SK-N-SH (cell line): Measurements from ENCODE around the gene STX18. TPM values are rescaled to one million over a fixed set of nuclear protein-coding genes. Genes with fewer than 3 reads are reported as not detected.

Source experiments
- CTCF ChIA-PET: fragments of 300-600, 350-600 bp; formaldehyde crosslinking; extraction: SDS; loops from one replicate; lab custom pipeline; 2021; lab: Yijun Ruan, JAX
- POLR2A ChIA-PET: fragments of 350-600 bp; sonication (Branson Sonifier 250); formaldehyde crosslinking; extraction: SDS; loops from one replicate; lab custom pipeline; 2020; ENCODE audit warnings: antibody characterized with exemption, inconsistent platforms; lab: Yijun Ruan, JAX
- DNase-seq: peaks from one replicate; pipeline ENCODE4 v3.0.0; 2012
- H2AFZ ChIP-seq: fragments of 200-600 bp; sonication (generic); 2 replicates; pipeline ENCODE4 v1.8.1; 2016; ENCODE audit warnings: antibody characterized with exemption, mild to moderate bottlenecking, low read depth
- H3F3A ChIP-seq: fragments of 200-600 bp; sonication (generic); replicated peaks from 2 replicates; pipeline ENCODE3; 2016; ENCODE audit warnings: antibody characterized with exemption, mild to moderate bottlenecking; ENCODE audit not compliant: insufficient read depth
- H3K27ac ChIP-seq, 2 experiments: fragments of 200-500 bp in 1 of 2; fragments of 200-600 bp in 1 of 2; sonication (Bioruptor generic) in 1 of 2; sonication (generic), shearing (Covaris generic) in 1 of 2; 2 replicates each; pipeline versions ENCODE4 v1.5.1 to v1.6.1; 2014 to 2016; ENCODE audit warnings: low read depth in 2 of 2, inconsistent platforms in 1 of 2, low read length in 1 of 2, mild to moderate bottlenecking in 1 of 2, mixed read lengths in 1 of 2
- H3K27me3 ChIP-seq: fragments of 200-600 bp; sonication (generic), shearing (Covaris generic); 2 replicates; pipeline ENCODE4 v1.6.1; 2016; ENCODE audit warnings: mixed run types; ENCODE audit not compliant: insufficient read depth
- H3K36me3 ChIP-seq, 2 experiments: fragments of 200-500 bp in 1 of 2; fragments of 200-600 bp in 1 of 2; sonication (Bioruptor generic) in 1 of 2; sonication (generic) in 1 of 2; replicated peaks in 1 of 2; 2 replicates each; pipeline versions ENCODE3 to v1.5.1; 2014 to 2016; ENCODE audit warnings: low read length in 1 of 2, mild to moderate bottlenecking in 1 of 2; ENCODE audit not compliant: insufficient read depth in 2 of 2, control insufficient read depth in 1 of 2
- H3K4me1 ChIP-seq, 2 experiments: fragments of 200-500 bp in 1 of 2; fragments of 200-600 bp in 1 of 2; sonication (Bioruptor generic) in 1 of 2; sonication (generic), shearing (Covaris generic) in 1 of 2; 2 replicates each; pipeline versions ENCODE4 v1.5.1 to v1.6.1; 2014 to 2016; ENCODE audit warnings: low read depth in 1 of 2, low read length in 1 of 2, mixed run types in 1 of 2; ENCODE audit not compliant: insufficient read depth in 2 of 2, control insufficient read depth in 1 of 2
- H3K4me2 ChIP-seq: fragments of 200-600 bp; sonication (generic), shearing (Covaris generic); 2 replicates; pipeline ENCODE4 v1.6.1; 2017; ENCODE audit warnings: mixed run types
- H3K4me3 ChIP-seq, 2 experiments: fragments of 200-500 bp in 1 of 2; fragments of 200-600 bp in 1 of 2; sonication (Bioruptor generic) in 1 of 2; sonication (generic), shearing (Covaris generic) in 1 of 2; 2 replicates each; pipeline versions ENCODE4 v1.5.1 to v1.8.1; 2014 to 2016; ENCODE audit warnings: low read depth in 2 of 2, inconsistent platforms in 1 of 2, low read length in 1 of 2, mild to moderate bottlenecking in 1 of 2, mixed read lengths in 1 of 2, moderate library complexity in 1 of 2
- H3K79me2 ChIP-seq: fragments of 200-600 bp; sonication (generic); 2 replicates; pipeline ENCODE4 v1.8.1; 2017; ENCODE audit warnings: mild to moderate bottlenecking; ENCODE audit not compliant: insufficient read depth
- H3K9ac ChIP-seq: fragments of 200-600 bp; sonication (generic); 2 replicates; pipeline ENCODE4 v1.6.1; 2017; ENCODE audit warnings: mixed run types
- H3K9me2 ChIP-seq: fragments of 200-600 bp; sonication (generic); 2 replicates; pipeline ENCODE4 v1.6.1; 2017; ENCODE audit warnings: mixed run types
- H3K9me3 ChIP-seq: fragments of 200-600 bp; sonication (generic); 2 replicates; pipeline ENCODE4 v1.6.1; 2017; ENCODE audit warnings: mixed run types, mild to moderate bottlenecking, moderate library complexity
- H4K20me1 ChIP-seq: fragments of 200-600 bp; sonication (generic); 2 replicates; pipeline ENCODE4 v1.6.1; 2017; ENCODE audit warnings: mild to moderate bottlenecking, mixed run types; ENCODE audit not compliant: insufficient read depth
- FOXM1 ChIP-seq: IDR thresholded peaks from 2 replicates; pipeline ENCODE4 v1.4.0; 2012; ENCODE audit warnings: low read depth, mild to moderate bottlenecking
- JUND ChIP-seq: IDR thresholded peaks from 2 replicates; pipeline ENCODE4 v1.4.0; 2012
- RFX5 ChIP-seq: IDR thresholded peaks from 2 replicates; pipeline ENCODE4 v1.6.1; 2012; ENCODE audit warnings: mild to moderate bottlenecking, improper control_type of control experiment, low read length
- RXRA ChIP-seq: IDR thresholded peaks from 2 replicates; pipeline ENCODE4 v1.4.0; 2012; ENCODE audit warnings: low read depth, mild to moderate bottlenecking, borderline replicate concordance
- TAF1 ChIP-seq: IDR thresholded peaks from 2 replicates; pipeline ENCODE4 v1.6.1; 2012; ENCODE audit warnings: low read depth, mild to moderate bottlenecking, low read length, moderate library complexity, borderline replicate concordance
- TCF12 ChIP-seq: IDR thresholded peaks from 2 replicates; pipeline ENCODE4 v1.4.0; 2012
- YY1 ChIP-seq: IDR thresholded peaks from 2 replicates; pipeline ENCODE4 v1.4.0; 2012; ENCODE audit warnings: low read depth, mild to moderate bottlenecking
- WGBS: methylation state at CpG from one replicate; pipeline ENCODE4 v1.1.6; 2017; ENCODE audit warnings: low lambda C conversion rate; 5-methylcytosine and 5-hydroxymethylcytosine counted together
- polyA plus RNA-seq, 3 experiments: library from polyadenylated mRNA; depleted of rRNA; stranded (reverse); fragments of >200 nt; gene quantifications; 2 replicates each; pipeline ENCODE4 v1.2.3, GENCODE V29; 2012
- TF ChIP-seq, protein P1 (sequence below): IDR thresholded peaks from 2 replicates; pipeline ENCODE4; 2012
- TF ChIP-seq, protein P2 (sequence below): IDR thresholded peaks from 2 replicates; pipeline ENCODE4 v1.4.0; 2012; ENCODE audit warnings: low read depth, borderline replicate concordance
- TF ChIP-seq, protein P3 (sequence below): IDR thresholded peaks from 2 replicates; pipeline ENCODE4 v1.4.0; 2012; ENCODE audit warnings: low read depth
- TF ChIP-seq, protein P4 (sequence below): IDR thresholded peaks from 2 replicates; pipeline ENCODE4 v1.6.1; 2012; ENCODE audit warnings: mild to moderate bottlenecking, low read depth, low read length, moderate library complexity
- TF ChIP-seq, protein P5 (sequence below): fragments of 200-600 bp; sonication (generic); IDR thresholded peaks from 2 replicates; pipeline ENCODE4 v1.6.1; 2017; ENCODE audit warnings: antibody characterized with exemption, mild to moderate bottlenecking, moderate library complexity
- TF ChIP-seq, protein P6 (sequence below): fragments of 150-350 bp; IDR thresholded peaks from 2 replicates; pipeline ENCODE4 v1.6.1; 2016; ENCODE audit warnings: mild to moderate bottlenecking, low read depth, low read length

Gene STX18
- polyA plus RNA-seq, 1 of the 3 experiments (the other 2 are of a cell fraction), result 17.3 TPM

DNA sequence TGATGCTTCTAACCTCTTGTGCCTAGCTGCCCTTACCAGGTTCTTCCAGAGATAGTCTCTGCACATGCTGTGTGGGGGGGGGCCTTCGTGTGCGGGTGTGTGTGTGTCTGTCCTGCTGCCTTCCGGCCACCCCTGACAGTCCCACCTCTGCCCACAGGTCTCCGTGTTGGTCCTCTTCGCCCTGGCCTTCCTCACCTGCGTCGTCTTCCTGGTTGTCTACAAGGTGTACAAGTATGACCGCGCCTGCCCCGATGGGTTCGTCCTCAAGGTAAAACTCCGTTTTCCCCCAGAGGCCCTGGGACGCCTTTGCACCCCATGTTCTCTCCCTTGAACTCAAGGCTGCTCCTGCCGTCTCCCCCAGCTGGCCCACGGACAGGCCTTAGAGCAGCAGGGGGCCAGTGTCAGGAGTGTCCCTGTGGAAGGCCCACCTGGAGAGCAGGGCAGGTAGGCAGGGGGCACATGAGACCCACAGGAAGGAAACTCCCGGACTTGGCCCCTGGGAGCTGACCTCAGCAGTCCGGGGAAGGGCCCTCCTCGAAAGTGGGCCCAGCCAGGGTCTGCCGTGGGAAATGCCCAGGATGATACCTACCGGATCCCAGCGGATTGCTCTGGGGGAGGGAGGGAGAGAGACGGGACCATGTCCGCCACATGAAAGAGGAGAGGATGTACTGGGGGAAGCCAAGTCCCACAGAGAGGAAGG, 132.3 kb downstream of the STX18 start:
- no peaks in the 10 kb centered on the region for H4K20me1 ChIP-seq
- no peak overlapping the region for H3K4me3 ChIP-seq
- POLR2A ChIA-PET, result no interaction called here
- H3K9me2 ChIP-seq, result no peaks in the 10 kb centered on the region
- CTCF ChIA-PET, result interaction anchor here (0.6 kb wide), 1 partner anchor 65 kb away, joined by 3 read pairs; no protein-coding TSS in a partner anchor
- DNase-seq, result no peak
- H3K9me3 ChIP-seq, result no peaks in the 10 kb centered on the region
- no peaks in the 10 kb centered on the region for H3F3A ChIP-seq
- H3K79me2 ChIP-seq, result no peaks in the 10 kb centered on the region
- no peaks in the 10 kb centered on the region for H3K27me3 ChIP-seq
- no peak overlapping the region for H3K9ac ChIP-seq
- no peaks in the 10 kb centered on the region for H3K36me3 ChIP-seq
- H3K4me2 ChIP-seq, result no peak overlapping the region
- 87% methylated on average over 20 of the region's 23 CpGs for WGBS
- no peak overlapping the region for H3K27ac ChIP-seq
- peaks cover 0 to 21% of the 10 kb centered on the region in 2 experiments; a peak in 2 of 4 replicates for H3K4me1 ChIP-seq
- no peak overlapping the region for H2AFZ ChIP-seq
- TF ChIP-seq, protein P1, sequence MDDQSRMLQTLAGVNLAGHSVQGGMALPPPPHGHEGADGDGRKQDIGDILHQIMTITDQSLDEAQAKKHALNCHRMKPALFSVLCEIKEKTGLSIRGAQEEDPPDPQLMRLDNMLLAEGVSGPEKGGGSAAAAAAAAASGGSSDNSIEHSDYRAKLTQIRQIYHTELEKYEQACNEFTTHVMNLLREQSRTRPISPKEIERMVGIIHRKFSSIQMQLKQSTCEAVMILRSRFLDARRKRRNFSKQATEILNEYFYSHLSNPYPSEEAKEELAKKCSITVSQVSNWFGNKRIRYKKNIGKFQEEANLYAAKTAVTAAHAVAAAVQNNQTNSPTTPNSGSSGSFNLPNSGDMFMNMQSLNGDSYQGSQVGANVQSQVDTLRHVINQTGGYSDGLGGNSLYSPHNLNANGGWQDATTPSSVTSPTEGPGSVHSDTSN, result no peak
- no peak for TF ChIP-seq YY1
- TF ChIP-seq, protein P2, sequence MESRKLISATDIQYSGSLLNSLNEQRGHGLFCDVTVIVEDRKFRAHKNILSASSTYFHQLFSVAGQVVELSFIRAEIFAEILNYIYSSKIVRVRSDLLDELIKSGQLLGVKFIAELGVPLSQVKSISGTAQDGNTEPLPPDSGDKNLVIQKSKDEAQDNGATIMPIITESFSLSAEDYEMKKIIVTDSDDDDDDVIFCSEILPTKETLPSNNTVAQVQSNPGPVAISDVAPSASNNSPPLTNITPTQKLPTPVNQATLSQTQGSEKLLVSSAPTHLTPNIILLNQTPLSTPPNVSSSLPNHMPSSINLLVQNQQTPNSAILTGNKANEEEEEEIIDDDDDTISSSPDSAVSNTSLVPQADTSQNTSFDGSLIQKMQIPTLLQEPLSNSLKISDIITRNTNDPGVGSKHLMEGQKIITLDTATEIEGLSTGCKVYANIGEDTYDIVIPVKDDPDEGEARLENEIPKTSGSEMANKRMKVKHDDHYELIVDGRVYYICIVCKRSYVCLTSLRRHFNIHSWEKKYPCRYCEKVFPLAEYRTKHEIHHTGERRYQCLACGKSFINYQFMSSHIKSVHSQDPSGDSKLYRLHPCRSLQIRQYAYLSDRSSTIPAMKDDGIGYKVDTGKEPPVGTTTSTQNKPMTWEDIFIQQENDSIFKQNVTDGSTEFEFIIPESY, result no peak
- TF ChIP-seq, protein P3, sequence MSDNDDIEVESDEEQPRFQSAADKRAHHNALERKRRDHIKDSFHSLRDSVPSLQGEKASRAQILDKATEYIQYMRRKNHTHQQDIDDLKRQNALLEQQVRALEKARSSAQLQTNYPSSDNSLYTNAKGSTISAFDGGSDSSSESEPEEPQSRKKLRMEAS, result no peak

DNA sequence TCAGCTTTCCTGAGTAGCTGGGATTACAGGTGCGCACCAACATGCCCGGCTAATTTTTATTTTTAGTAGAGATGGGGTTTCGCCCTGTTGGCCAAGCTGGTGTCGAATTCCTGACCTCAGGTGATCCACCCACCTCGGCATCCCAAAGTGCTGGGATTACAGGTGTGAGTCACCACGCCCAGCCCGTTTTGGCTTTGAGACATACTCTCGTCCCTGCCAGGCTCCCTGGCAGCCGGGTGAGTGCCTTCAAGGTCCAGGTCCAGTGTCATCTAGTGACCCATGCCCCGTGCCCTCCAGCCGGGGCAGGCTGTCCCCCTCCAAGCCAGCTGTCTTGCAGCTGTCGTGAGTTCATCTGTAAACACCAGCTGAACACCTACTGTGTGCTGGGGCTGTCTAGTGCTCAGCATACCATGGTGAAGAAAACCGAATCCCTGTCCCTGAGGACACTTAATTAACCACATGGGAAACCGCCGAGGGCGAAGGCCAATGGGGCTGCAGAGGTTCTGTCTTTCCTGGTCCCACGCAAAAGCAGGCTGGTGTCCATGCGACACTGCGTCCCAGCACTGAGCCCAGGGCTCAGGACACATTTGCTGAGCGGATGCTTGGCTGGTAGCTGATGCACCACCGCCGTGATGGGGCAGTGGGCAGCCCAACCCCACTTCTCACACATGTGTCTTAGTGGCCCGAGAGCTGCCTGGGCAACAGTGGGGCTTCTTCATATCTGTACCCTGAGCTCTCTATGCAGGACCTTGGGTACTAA, 133.1 kb downstream of the STX18 start:
- H2AFZ ChIP-seq, result no peak overlapping the region
- peaks cover 0 to 21% of the 10 kb centered on the region in 2 experiments; a peak in 2 of 4 replicates for H3K4me1 ChIP-seq
- H3K27me3 ChIP-seq, result no peaks in the 10 kb centered on the region
- no peaks in the 10 kb centered on the region for H3K79me2 ChIP-seq
- WGBS, result 81% methylated on average over 16 of the region's 23 CpGs
- no peak overlapping the region for H3K4me2 ChIP-seq
- POLR2A ChIA-PET, result interaction anchor here (1.3 kb wide), 1 partner anchor 14 kb away, joined by 3 read pairs; no protein-coding TSS in a partner anchor
- no peak for DNase-seq
- H3K9me3 ChIP-seq, result no peaks in the 10 kb centered on the region
- H3K36me3 ChIP-seq, result no peaks in the 10 kb centered on the region
- H3K9me2 ChIP-seq, result no peaks in the 10 kb centered on the region
- CTCF ChIA-PET, result interaction anchor here (0.6 to 1.1 kb wide), 2 partner anchors 12 to 66 kb away, joined by 3 read pairs; no protein-coding TSS in a partner anchor
- no peak overlapping the region for H3K9ac ChIP-seq
- no peak overlapping the region for H3K4me3 ChIP-seq
- no peaks in the 10 kb centered on the region for H3F3A ChIP-seq
- H3K27ac ChIP-seq, result no peak overlapping the region
- H4K20me1 ChIP-seq, result no peaks in the 10 kb centered on the region
- TF ChIP-seq FOXM1 (no peak), RFX5 (no peak), RXRA (no peak), TCF12 (no peak), TAF1 (no peak), JUND (no peak)
- TF ChIP-seq, protein P4, sequence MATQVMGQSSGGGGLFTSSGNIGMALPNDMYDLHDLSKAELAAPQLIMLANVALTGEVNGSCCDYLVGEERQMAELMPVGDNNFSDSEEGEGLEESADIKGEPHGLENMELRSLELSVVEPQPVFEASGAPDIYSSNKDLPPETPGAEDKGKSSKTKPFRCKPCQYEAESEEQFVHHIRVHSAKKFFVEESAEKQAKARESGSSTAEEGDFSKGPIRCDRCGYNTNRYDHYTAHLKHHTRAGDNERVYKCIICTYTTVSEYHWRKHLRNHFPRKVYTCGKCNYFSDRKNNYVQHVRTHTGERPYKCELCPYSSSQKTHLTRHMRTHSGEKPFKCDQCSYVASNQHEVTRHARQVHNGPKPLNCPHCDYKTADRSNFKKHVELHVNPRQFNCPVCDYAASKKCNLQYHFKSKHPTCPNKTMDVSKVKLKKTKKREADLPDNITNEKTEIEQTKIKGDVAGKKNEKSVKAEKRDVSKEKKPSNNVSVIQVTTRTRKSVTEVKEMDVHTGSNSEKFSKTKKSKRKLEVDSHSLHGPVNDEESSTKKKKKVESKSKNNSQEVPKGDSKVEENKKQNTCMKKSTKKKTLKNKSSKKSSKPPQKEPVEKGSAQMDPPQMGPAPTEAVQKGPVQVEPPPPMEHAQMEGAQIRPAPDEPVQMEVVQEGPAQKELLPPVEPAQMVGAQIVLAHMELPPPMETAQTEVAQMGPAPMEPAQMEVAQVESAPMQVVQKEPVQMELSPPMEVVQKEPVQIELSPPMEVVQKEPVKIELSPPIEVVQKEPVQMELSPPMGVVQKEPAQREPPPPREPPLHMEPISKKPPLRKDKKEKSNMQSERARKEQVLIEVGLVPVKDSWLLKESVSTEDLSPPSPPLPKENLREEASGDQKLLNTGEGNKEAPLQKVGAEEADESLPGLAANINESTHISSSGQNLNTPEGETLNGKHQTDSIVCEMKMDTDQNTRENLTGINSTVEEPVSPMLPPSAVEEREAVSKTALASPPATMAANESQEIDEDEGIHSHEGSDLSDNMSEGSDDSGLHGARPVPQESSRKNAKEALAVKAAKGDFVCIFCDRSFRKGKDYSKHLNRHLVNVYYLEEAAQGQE, result no peak
- TF ChIP-seq, protein P5, sequence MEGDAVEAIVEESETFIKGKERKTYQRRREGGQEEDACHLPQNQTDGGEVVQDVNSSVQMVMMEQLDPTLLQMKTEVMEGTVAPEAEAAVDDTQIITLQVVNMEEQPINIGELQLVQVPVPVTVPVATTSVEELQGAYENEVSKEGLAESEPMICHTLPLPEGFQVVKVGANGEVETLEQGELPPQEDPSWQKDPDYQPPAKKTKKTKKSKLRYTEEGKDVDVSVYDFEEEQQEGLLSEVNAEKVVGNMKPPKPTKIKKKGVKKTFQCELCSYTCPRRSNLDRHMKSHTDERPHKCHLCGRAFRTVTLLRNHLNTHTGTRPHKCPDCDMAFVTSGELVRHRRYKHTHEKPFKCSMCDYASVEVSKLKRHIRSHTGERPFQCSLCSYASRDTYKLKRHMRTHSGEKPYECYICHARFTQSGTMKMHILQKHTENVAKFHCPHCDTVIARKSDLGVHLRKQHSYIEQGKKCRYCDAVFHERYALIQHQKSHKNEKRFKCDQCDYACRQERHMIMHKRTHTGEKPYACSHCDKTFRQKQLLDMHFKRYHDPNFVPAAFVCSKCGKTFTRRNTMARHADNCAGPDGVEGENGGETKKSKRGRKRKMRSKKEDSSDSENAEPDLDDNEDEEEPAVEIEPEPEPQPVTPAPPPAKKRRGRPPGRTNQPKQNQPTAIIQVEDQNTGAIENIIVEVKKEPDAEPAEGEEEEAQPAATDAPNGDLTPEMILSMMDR, result no peak
- TF ChIP-seq, protein P6, sequence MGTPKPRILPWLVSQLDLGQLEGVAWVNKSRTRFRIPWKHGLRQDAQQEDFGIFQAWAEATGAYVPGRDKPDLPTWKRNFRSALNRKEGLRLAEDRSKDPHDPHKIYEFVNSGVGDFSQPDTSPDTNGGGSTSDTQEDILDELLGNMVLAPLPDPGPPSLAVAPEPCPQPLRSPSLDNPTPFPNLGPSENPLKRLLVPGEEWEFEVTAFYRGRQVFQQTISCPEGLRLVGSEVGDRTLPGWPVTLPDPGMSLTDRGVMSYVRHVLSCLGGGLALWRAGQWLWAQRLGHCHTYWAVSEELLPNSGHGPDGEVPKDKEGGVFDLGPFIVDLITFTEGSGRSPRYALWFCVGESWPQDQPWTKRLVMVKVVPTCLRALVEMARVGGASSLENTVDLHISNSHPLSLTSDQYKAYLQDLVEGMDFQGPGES, result no peak
